Spleen (tissue), 11 donors: ENCODE measurements around the gene PRUNE1. TPM values are rescaled to one million over a fixed set of nuclear protein-coding genes. Genes with fewer than 3 reads are reported as not detected.

Experiments used
- DNase-seq: peaks from one replicate; pipeline ENCODE4 v3.0.0-alpha.2; 2020
- H3K27ac ChIP-seq, 8 donors: fragments of 200-600 bp; sonication (generic) in 7 of 8; 1 replicate in 4 of 8; 2 replicates in 4 of 8; pipeline versions ENCODE4 v1.5.0 to v1.8.0; 2016 to 2021; ENCODE audit warnings: inconsistent platforms in 4 of 8, mild to moderate bottlenecking in 4 of 8, moderate library complexity in 1 of 8
- H3K27me3 ChIP-seq, 7 donors: fragments of 200-600 bp; sonication (generic) in 6 of 7; replicated peaks in 1 of 7; 1 replicate in 4 of 7; 2 replicates in 3 of 7; pipeline versions ENCODE4 v1.5.0 to v1.8.0; 2016 to 2021; ENCODE audit warnings: inconsistent platforms in 3 of 7, mild to moderate bottlenecking in 1 of 7
- H3K36me3 ChIP-seq, 6 donors: fragments of 200-600 bp; sonication (generic) in 5 of 6; 1 replicate in 4 of 6; 2 replicates in 2 of 6; pipeline versions ENCODE4 v1.5.0 to v1.8.0; 2016 to 2021; ENCODE audit warnings: inconsistent platforms in 2 of 6
- H3K4me1 ChIP-seq, 6 donors: fragments of 200-600 bp; sonication (generic) in 5 of 6; 1 replicate in 3 of 6; 2 replicates in 3 of 6; pipeline versions ENCODE4 v1.5.0 to v1.8.0; 2016 to 2021; ENCODE audit warnings: inconsistent platforms in 3 of 6
- H3K4me3 ChIP-seq, 8 donors: fragments of 200-600 bp; sonication (generic) in 7 of 8; 1 replicate in 4 of 8; 2 replicates in 4 of 8; pipeline versions ENCODE4 v1.5.0 to v1.8.0; 2016 to 2021; ENCODE audit warnings: inconsistent platforms in 4 of 8, mild to moderate bottlenecking in 4 of 8, moderate library complexity in 2 of 8
- H3K9me3 ChIP-seq, 8 donors: fragments of 200-600 bp; sonication (generic) in 7 of 8; 1 replicate in 4 of 8; 2 replicates in 4 of 8; pipeline versions ENCODE4 v1.5.0 to v1.8.0; 2016 to 2021; ENCODE audit warnings: inconsistent platforms in 4 of 8
- CTCF ChIP-seq, 11 experiments: fragments of 200-600 bp in 7 of 11; fragments of 450-650 bp in 4 of 11; sonication (generic) in 4 of 11; IDR thresholded peaks in 8 of 11; conservative IDR thresholded peaks in 3 of 11; 1 replicate in 7 of 11; 2 replicates in 4 of 11; pipeline versions ENCODE4 v1.4.0 to v1.8.0; 2016 to 2021; ENCODE audit warnings: antibody characterized with exemption in 11 of 11, inconsistent platforms in 4 of 11, mild to moderate bottlenecking in 1 of 11
- POLR2A ChIP-seq, 3 donors: fragments of 450-650 bp; IDR thresholded peaks; one replicate each; pipeline ENCODE4 v1.5.1; 2017; ENCODE audit warnings: antibody characterized with exemption in 3 of 3, mild to moderate bottlenecking in 1 of 3
- POLR2AphosphoS5 ChIP-seq, 3 donors: sonication (generic); formaldehyde crosslinking; IDR thresholded peaks; one replicate each; pipeline ENCODE4 v1.5.1; 2017; ENCODE audit warnings: antibody characterized with exemption in 3 of 3
- WGBS, 5 donors: extraction: QIAGEN DNeasy Blood & Tissue Kit in 3 of 5; methylation state at CpG; one replicate each; pipeline versions ENCODE4 v1.1.5 to v1.1.7; 2013 to 2018; 5-methylcytosine and 5-hydroxymethylcytosine counted together
- intact Hi-C: fragments of 100-400 bp; cut with DNase I; formaldehyde crosslinking; loops from one replicate; pipeline ENCODE4 v1.15.0; 2023; ENCODE audit warnings: low total_unique reads
- polyA plus RNA-seq, 3 donors: library from polyadenylated mRNA; stranded (reverse); fragments of 200-250 nt; gene quantifications; one replicate each; pipeline ENCODE4 v1.2.1, GENCODE V29; 2013
- total RNA-seq, 7 donors: library from RNA; depleted of rRNA in 3 of 7; stranded (reverse); fragments of >200 nt in 3 of 7; fragmentation: NEBNext Ultra II Directional in 4 of 7; extraction: Animal tissue kit (Norgen Biotek cat#: 25700) in 4 of 7; gene quantifications; one replicate each; pipeline versions ENCODE4 v1.1.0 to v1.2.1, GENCODE V29; 2016 to 2021
- donor health status: healthy with polysubstance abuse.
- donor health status: DM: no; HTN: no; CAD: no; lungs with moderate emphysema.
- donor health status: DM: no; HTN: no; CAD: no.
- donor health status: Bipolar disorder and iron deficiency.
- donor health status: healthy.
- donor health status: DM: no; HTN: no; CAD: no.
- donor health status: DM: yes; HTN: yes; CAD: no.

The PRUNE1 gene
- total and polyA plus RNA-seq, 10 donors = 9.2 to 22.6 (median 17.0) TPM

GRCh38 chr1:151010346-151010726 is 2.1 kb downstream of the PRUNE1 start:
- no peaks in the 10 kb centered on the region for H3K27me3 ChIP-seq
- H3K4me3 ChIP-seq = no peak overlapping the region
- DNase-seq = no peak
- intact Hi-C loops = no loop called here
- H3K9me3 ChIP-seq = no peaks in the 10 kb centered on the region
- H3K36me3 ChIP-seq = peaks cover 0 to 9% (median 0%) of the 10 kb centered on the region in 6 donors
- no peak for TF ChIP-seq CTCF (IDR thresholded peaks at IDR 0.05 in 8 of 11, conservative IDR thresholded peaks at IDR 0.05 in 3 of 11)
- TF ChIP-seq POLR2A (IDR thresholded peaks at IDR 0.05) = no peak
- TF ChIP-seq POLR2AphosphoS5 (IDR thresholded peaks at IDR 0.05) = no peak
- 85 to 97% (median 94%) methylated on average over 3 of the region's 3 CpGs for WGBS, 5 donors
- H3K27ac ChIP-seq = no peak overlapping the region
- H3K4me1 ChIP-seq = peaks cover 30 to 92% (median 76%) of the 10 kb centered on the region in 6 donors

- TF ChIP-seq CTCF (IDR thresholded peaks at IDR 0.05 in 8 of 11, conservative IDR thresholded peaks at IDR 0.05 in 3 of 11) = no peak
- no peak for TF ChIP-seq POLR2A (IDR thresholded peaks at IDR 0.05)
- no peak for TF ChIP-seq POLR2AphosphoS5 (IDR thresholded peaks at IDR 0.05)
- Histone ChIP-seq H3K36me3 (peaks cover 0 to 15% (median 0%) of the 10 kb centered on the region in 6 donors), H3K27me3 (no peaks in the 10 kb centered on the region), H3K4me3 (no peak overlapping the region), H3K27ac (peak overlapping the region in 5 of 8 donors; percentile 1 to 61 (median 54)), H3K9me3 (no peaks in the 10 kb centered on the region), H3K4me1 (peaks cover 26 to 82% (median 67%) of the 10 kb centered on the region in 6 donors)
- WGBS, 5 donors = 60 to 68% (median 67%) methylated on average over 4 of the region's 4 CpGs
- no peak for DNase-seq
- intact Hi-C loops = no loop called here
These were observed 3.1 kb downstream of the PRUNE1 start for GRCh38 chr1:151011154-151011850.

GRCh38 chr1:151012684-151013471 is 4.6 kb downstream of the PRUNE1 start:
- TF ChIP-seq POLR2A (IDR thresholded peaks at IDR 0.05) = no peak
- TF ChIP-seq CTCF (IDR thresholded peaks at IDR 0.05 in 8 of 11, conservative IDR thresholded peaks at IDR 0.05 in 3 of 11) = no peak
- peak in 1 of 3 donors; percentile 13 for TF ChIP-seq POLR2AphosphoS5 (IDR thresholded peaks at IDR 0.05)
- peaks cover 14 to 67% (median 51%) of the 10 kb centered on the region in 6 donors for H3K4me1 ChIP-seq
- no peak for DNase-seq
- peak overlapping the region in 6 of 8 donors; percentile 51 to 79 (median 60) for H3K27ac ChIP-seq
- H3K36me3 ChIP-seq = peaks cover 0 to 24% (median 4%) of the 10 kb centered on the region in 6 donors
- H3K9me3 ChIP-seq = no peaks in the 10 kb centered on the region
- H3K27me3 ChIP-seq = no peaks in the 10 kb centered on the region
- H3K4me3 ChIP-seq = no peak overlapping the region
- intact Hi-C loops = no loop called here
- 88 to 97% (median 93%) methylated on average over 14 of the region's 14 CpGs for WGBS, 5 donors

GRCh38 chr1:151013518-151013917 is 5.3 kb downstream of the PRUNE1 start:
- Histone ChIP-seq H3K4me3 (no peak overlapping the region), H3K36me3 (peaks cover 0 to 31% (median 9%) of the 10 kb centered on the region in 6 donors), H3K9me3 (no peaks in the 10 kb centered on the region), H3K27ac (peak overlapping the region in 6 of 8 donors; percentile 51 to 79 (median 60)), H3K4me1 (peaks cover 13 to 60% (median 49%) of the 10 kb centered on the region in 6 donors), H3K27me3 (no peaks in the 10 kb centered on the region)
- DNase-seq = no peak
- no peak for TF ChIP-seq POLR2A (IDR thresholded peaks at IDR 0.05)
- TF ChIP-seq CTCF (IDR thresholded peaks at IDR 0.05 in 8 of 11, conservative IDR thresholded peaks at IDR 0.05 in 3 of 11) = no peak
- TF ChIP-seq POLR2AphosphoS5 (IDR thresholded peaks at IDR 0.05) = peak in 1 of 3 donors; percentile 22
- intact Hi-C loops = no loop called here
- WGBS, 5 donors = 46 to 65% (median 58%) methylated on average over 2 of the region's 2 CpGs
